8988T (cell line): Measurements from ENCODE around the gene CALN1.
"Not testable (repeated sequence)": the region's sequence is repeated elsewhere in the genome, so short reads cannot be mapped to it uniquely, and the experiment has no call there.

ENCODE experiments used
- DNase-seq: peaks from one replicate; pipeline ENCODE4 v3.0.0; 2011

CALN1 gene

DNA sequence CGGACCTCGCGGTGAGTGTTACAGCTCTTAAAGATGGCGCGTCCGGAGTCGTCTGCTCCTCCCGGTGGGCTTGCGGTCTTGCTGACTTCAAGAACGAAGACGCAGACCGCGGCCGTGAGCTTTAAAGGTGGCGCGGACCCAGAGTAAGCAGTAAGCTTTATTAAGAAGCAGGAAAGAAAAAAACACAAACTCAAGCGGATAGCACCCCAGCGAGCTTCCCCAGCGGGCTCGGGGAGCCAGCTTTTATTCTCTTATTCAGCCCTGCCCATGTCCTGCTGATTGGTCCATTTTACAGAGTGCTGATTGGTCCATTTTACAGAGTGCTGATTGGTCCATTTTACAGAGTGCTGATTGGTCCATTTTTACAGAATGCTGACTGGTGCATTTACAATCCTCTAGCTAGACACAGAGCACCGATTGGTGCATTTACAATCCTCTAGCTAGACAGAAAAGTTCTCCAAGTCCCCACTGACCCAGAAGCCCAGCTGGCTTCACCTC is at the start of gene CALN1:
CALN1 (minus strand) TSS at position 218 of the 498 bp plus-strand sequence.
- not testable (repeated sequence) for DNase-seq

DNA sequence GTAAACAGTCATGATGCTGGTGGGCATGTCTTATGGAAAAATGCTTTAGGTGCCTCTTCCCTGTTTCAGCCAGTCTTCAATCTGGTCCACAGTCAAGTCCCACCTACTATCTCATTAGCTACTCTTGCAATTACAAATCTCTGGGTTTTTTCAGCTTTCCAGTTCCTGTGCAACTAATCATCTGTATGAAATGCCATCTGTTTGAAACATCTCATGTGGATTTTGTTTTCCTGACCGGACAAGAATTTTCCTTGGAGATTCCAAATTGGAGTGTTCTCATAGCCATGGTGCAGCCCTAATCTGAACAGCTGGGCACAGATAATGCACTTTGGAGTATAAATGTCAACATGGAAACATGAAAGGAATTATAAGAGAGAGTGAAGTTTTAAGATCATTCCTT is 41.3 kb upstream of the CALN1 start:
- DNase-seq: no peak

- no peak for DNase-seq
Measured at GRCh38 chr7:72447465-72448204, 35.5 kb upstream of the CALN1 start.

DNA sequence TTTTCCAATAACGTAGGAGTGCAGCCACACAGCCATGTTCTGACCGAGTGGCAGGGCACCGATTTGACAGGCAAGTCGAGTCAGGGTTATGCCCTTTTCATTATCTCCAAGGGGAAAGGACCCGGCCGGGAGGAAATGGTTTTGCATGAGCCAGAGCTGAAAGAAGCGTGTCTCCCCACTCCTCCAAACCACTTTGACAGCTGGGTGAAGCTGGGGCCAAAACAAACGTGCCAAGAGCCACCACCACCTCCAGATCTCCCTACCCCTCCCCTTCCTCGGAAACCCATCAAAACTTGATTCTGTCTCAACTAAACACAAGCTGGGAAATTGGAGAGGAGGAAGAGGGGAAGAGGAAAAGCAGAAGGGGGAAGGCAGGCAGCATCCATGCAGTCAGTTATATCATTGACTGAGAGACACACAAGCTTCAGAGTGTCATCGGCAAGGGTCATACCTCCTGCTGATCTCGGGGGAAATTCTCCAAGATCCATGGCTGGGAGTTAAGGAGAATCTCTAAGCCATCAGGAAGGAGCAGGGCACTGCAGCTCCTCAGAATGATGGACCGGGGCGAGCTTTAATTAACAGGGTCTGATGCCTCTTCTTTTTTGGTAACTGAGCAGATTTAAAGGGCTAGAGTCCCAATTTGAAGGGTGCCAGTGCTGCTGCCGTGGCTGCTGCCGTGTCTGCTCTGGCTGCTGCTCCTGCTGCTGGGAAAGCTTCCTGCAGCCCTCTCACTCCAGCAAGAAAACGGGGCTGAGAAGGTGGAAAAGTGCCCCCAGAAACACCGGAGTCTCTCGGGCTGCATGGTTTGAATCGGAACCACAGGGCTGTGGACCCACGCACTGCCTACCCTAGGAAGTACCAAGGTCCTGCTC is 34.7 kb upstream of the CALN1 start:
- no peak for DNase-seq

DNA sequence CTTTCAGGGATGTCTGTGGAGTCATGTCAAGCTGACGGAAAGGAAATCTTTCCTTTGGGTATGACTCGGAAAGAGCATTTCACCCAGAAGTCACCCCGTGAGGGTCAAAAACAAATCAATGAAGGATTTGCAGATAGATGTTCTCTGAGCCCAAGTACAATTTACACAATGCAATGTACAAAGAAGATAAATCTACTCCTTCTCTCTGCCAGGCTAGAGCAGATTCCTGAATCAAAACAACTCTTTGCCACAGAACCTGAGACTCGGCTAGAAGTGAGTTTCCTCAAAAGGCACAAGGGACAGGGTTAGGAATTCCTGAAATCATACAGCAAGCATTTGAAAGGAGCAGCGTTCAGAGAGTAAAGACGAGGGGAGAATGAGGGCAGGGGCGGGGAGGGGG is 34.0 kb upstream of the CALN1 start:
- no peak for DNase-seq

- no peak for DNase-seq
Measured at GRCh38 chr7:72445580-72445979, 33.4 kb upstream of the CALN1 start.

- no peak for DNase-seq
Measured at GRCh38 chr7:72445075-72445474, 32.9 kb upstream of the CALN1 start.

GRCh38 chr7:72444026-72444776 is 32.1 kb upstream of the CALN1 start:
- DNase-seq: no peak

DNA sequence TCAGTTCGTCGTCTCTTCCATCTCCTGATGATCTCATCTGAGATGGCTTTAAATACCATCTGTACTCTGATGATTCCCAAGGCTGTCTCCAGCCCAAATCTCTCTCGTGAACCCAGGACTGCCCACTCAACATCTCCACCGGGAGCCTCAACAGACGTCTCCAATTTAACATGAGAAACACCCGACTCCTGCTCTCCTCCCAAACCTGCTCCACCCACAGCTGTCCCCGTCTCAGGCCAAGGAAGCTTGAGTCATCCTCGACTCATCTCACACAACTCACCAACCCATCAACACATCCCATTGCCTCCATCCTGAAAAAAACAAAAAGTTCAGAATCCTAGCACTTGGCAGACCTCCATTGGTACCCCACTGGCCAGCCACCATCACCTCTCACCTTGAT is 29.7 kb upstream of the CALN1 start:
- DNase-seq: no peak

GRCh38 chr7:72438491-72438890 is 26.4 kb upstream of the CALN1 start:
- no peak for DNase-seq

- no peak for DNase-seq
Measured at GRCh38 chr7:72437610-72438009, 25.5 kb upstream of the CALN1 start.

- no peak for DNase-seq
Measured at GRCh38 chr7:72437061-72437585, 25.0 kb upstream of the CALN1 start.

DNA sequence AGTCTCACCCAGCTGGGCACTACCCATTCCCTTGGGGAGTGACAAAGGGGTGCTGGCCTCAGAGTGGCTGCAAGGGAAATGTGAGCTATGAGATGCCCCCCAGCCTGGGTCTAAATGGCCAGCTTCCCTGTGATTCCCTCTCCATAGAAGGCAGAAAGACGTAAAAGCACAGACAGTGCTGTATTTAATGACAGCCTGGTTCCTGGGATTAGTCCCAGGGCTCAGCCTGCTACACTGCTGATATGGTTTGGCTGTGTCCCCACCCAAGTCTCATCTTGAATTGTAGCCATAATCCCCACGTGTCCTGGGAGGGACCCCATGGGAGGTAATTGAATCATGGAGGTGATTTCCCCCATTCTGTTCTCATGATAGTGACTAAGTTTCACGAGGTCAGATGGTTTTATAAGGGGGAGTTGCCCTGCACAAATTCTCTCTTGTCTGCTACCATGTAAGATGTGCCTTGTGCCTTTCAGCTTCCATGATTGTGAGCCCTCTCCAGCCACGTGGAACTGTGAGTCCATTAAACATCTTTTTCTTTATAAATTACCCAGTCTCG is 23.9 kb upstream of the CALN1 start:
- DNase-seq: no peak

DNA sequence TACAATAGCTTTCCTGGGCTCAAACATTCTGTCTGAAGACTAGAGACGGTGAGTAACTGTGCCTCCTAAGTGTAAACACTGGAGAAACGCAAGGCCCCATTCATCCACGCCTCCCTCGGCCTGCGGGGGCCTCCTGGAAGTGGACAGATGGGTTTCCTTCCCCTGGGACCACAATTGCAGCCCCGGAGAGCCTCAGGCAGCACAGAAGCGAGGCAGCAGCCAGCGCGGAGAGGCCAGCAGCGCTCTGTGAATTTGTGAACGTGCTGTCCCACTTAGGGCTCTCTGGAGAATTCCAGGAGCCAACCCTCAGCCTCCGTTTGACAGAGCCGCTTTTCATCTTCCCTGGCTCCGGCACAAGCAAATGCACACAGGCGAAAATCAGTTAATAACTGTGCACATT is 23.2 kb upstream of the CALN1 start:
- DNase-seq: no peak

- DNase-seq: no peak
Measured at GRCh38 chr7:72430531-72430930, 18.4 kb upstream of the CALN1 start.

- DNase-seq: no peak
Measured at GRCh38 chr7:72429316-72429715, 17.2 kb upstream of the CALN1 start.

DNA sequence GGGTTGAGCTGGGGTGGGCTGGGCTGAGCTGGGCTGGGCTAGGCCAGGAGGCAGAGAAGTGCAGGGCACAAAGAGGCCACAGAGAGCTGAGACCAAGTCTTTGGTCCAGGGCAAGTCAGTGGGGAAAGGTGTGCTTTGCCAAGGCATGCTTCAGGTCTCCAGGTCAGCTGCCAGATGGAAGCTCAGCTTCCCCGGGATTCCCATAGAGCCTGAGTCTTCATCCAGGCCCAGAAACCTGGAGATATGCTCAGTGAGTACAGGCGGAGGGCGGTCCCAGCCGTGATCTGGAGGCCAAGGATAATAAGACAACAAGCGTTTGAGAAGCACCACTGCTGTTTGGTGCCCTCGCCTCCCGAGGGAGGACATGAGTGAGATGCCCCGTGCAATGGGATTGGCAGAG is 4.7 kb upstream of the CALN1 start:
- DNase-seq: no peak

- DNase-seq: no peak
Measured at GRCh38 chr7:72415586-72415985, 3.4 kb upstream of the CALN1 start.

- no peak for DNase-seq
Measured at GRCh38 chr7:72413886-72414285, 1.7 kb upstream of the CALN1 start.

DNA sequence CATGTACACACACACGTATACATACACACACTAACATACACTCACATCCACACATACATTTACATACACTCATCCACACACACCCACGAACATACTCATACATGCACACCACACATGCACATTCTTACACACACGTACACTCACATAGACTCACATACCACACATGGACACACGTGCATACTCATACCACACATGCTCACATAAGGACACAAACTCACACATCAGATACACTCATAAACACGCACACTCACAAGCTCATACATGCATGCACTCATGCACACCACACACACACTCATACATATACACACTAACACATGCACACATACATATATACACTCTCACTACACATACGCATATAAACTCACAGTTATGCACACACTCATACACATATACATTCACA is 1.2 kb upstream of the CALN1 start:
- DNase-seq: no peak

DNA sequence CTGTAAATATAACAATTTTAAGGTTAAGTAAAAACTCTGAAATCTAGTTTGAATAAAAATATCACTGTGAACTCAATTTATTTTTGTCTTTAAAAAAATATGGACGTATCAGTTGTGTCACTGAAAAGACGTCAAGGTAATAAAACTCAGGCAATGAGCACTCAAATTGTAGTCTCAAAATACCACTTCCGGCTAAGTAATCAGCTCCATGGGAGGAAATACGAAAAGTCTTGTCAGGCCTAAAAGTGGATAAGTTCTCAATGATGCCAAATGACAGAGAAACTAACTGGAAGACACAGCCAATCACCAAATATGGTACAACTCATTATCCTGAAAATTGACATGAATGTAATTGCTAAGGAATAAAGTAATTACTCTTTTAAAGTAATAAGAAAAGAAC is 719 bp downstream of the CALN1 start:
- DNase-seq: no peak

DNA sequence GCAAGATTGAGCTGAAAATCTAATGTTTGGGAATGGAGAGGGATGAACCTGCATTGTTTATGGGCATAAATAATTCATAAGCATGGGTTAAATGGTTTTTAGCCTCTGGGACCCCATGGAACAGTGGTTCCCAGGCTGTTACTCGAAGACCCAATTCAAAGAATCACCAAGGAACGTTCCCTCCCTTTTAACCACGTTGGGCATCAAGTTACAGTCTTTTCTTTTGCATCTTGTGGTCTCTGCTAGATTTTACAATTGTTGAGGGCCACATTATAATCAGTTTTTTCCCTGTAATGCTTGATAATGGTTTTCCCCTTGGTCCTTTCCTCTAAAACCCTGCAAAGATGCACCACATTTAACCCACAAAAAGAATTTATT is 2.5 kb downstream of the CALN1 start:
- no peak for DNase-seq
